Keratinocyte (primary cell): Measurements from ENCODE around the gene CLPX. TPM values are rescaled to one million over a fixed set of nuclear protein-coding genes. Genes with fewer than 3 reads are reported as not detected.
A peak's percentile ranks its signal among the peaks of the same experiment; 100 is the strongest.
"Not testable (repeated sequence)": the region's sequence is repeated elsewhere in the genome, so short reads cannot be mapped to it uniquely, and the experiment has no call there.

Experiments used
- DNase-seq: peaks from one replicate; pipeline ENCODE4 v3.0.0-alpha.2; 2011; ENCODE audit warnings: low read depth, missing footprints, low spot score
- FAIRE-seq: peaks from 2 replicates; lab custom pipeline; 2011; peaks lifted over from hg19 to GRCh38; lab: Jason Lieb, UNC
- H2AFZ ChIP-seq: 2 replicates; pipeline ENCODE4 v1.6.0; 2012; ENCODE audit warnings: low read length, control low read depth, inconsistent platforms; ENCODE audit not compliant: control insufficient read depth
- H3K27ac ChIP-seq: 2 replicates; pipeline ENCODE4 v1.5.1; 2011; ENCODE audit warnings: low read length; ENCODE audit not compliant: control insufficient read depth, insufficient read depth
- H3K27me3 ChIP-seq: 3 replicates; pipeline ENCODE4 v1.6.0; 2011; ENCODE audit warnings: low read length; ENCODE audit not compliant: control insufficient read depth, insufficient read depth; ENCODE audit errors: extremely low read depth
- H3K36me3 ChIP-seq, 2 experiments: 2 replicates in 1 of 2; 3 replicates in 1 of 2; pipeline ENCODE4 v1.5.1; 2011; ENCODE audit warnings: low read length in 2 of 2, mild to moderate bottlenecking in 1 of 2; ENCODE audit not compliant: control insufficient read depth in 2 of 2, insufficient read depth in 2 of 2; ENCODE audit errors: extremely low read depth in 1 of 2
- H3K4me1 ChIP-seq: 3 replicates; pipeline ENCODE4 v1.5.1; 2011; ENCODE audit warnings: low read length; ENCODE audit not compliant: control insufficient read depth, insufficient read depth; ENCODE audit errors: extremely low read depth
- H3K4me2 ChIP-seq: 3 replicates; pipeline ENCODE4 v1.6.0; 2011; ENCODE audit warnings: low read depth, low read length; ENCODE audit not compliant: control insufficient read depth, insufficient read depth; ENCODE audit errors: extremely low read depth
- H3K4me3 ChIP-seq, 3 experiments: fragments of 200-600 bp in 1 of 3; sonication (generic) in 1 of 3; 2 replicates in 2 of 3; 3 replicates in 1 of 3; pipeline ENCODE4 v1.5.1; 2011 to 2016; ENCODE audit warnings: low read length in 3 of 3, mild to moderate bottlenecking in 3 of 3, control low read depth in 2 of 3, inconsistent platforms in 1 of 3, low read depth in 1 of 3, mixed read lengths in 1 of 3, mixed run types in 1 of 3, moderate library complexity in 1 of 3; ENCODE audit not compliant: control insufficient read depth in 2 of 3, insufficient read depth in 2 of 3; ENCODE audit errors: extremely low read depth in 1 of 3
- H3K79me2 ChIP-seq: 2 replicates; pipeline ENCODE4 v1.6.0; 2012; ENCODE audit warnings: low read length; ENCODE audit not compliant: control insufficient read depth, insufficient read depth
- H3K9ac ChIP-seq: 3 replicates; pipeline ENCODE4 v1.6.0; 2011; ENCODE audit warnings: low read length; ENCODE audit not compliant: control insufficient read depth, insufficient read depth; ENCODE audit errors: extremely low read depth
- H3K9me1 ChIP-seq: 3 replicates; pipeline ENCODE4 v1.6.0; 2011; ENCODE audit warnings: low read length; ENCODE audit not compliant: control insufficient read depth, insufficient read depth; ENCODE audit errors: extremely low read depth
- H3K9me3 ChIP-seq: 2 replicates; pipeline ENCODE4 v1.5.1; 2012; ENCODE audit warnings: low read depth, low read length; ENCODE audit not compliant: control insufficient read depth
- H4K20me1 ChIP-seq: 3 replicates; pipeline ENCODE4 v1.6.0; 2011; ENCODE audit warnings: low read length; ENCODE audit not compliant: control insufficient read depth, insufficient read depth; ENCODE audit errors: extremely low read depth
- EZH2 ChIP-seq: IDR thresholded peaks from one replicate; pipeline ENCODE4 v1.6.1; 2012; ENCODE audit warnings: inconsistent platforms, mild to moderate bottlenecking, low read length, moderate library complexity
- dilution Hi-C: fragments of 300-500 bp; cut with MboI; formaldehyde crosslinking; loops from one replicate; pipeline ENCODE4 v1.7.0; 2020; ENCODE audit warnings: low sequenced_read_pairs; ENCODE audit not compliant: extremely low pct_ligation_motif_present
- polyA plus RNA-seq, 5 experiments: library from polyadenylated mRNA; depleted of rRNA in 3 of 5; stranded (reverse) in 3 of 5; stranded (forward) in 1 of 5; unstranded in 1 of 5; fragments of >200 nt; gene quantifications; 1 replicate in 1 of 5; 2 replicates in 3 of 5; 3 replicates in 1 of 5; pipeline versions ENCODE4 v1.2.1 to v1.2.3, GENCODE V29; 2011 to 2012; ENCODE audit warnings: missing spikeins in 2 of 5, low read depth in 1 of 5, low replicate concordance in 1 of 5
- TF ChIP-seq, protein P1 (sequence below), 3 experiments: IDR thresholded peaks in 1 of 3; conservative IDR thresholded peaks in 1 of 3; optimal IDR thresholded peaks in 1 of 3; 2 replicates in 2 of 3; 3 replicates in 1 of 3; pipeline versions ENCODE3 to v1.5.1; 2011; ENCODE audit warnings: low read length in 3 of 3, mild to moderate bottlenecking in 3 of 3, moderate library complexity in 2 of 3, control low read depth in 1 of 3, inconsistent platforms in 1 of 3; ENCODE audit not compliant: insufficient read depth in 2 of 3; ENCODE audit errors: extremely low read depth in 1 of 3

Gene CLPX
- polyA plus RNA-seq, 1 donor (not counting 4 experiments of a cell fraction or from before 2014, with no cell fraction given): 51.5 TPM

DNA sequence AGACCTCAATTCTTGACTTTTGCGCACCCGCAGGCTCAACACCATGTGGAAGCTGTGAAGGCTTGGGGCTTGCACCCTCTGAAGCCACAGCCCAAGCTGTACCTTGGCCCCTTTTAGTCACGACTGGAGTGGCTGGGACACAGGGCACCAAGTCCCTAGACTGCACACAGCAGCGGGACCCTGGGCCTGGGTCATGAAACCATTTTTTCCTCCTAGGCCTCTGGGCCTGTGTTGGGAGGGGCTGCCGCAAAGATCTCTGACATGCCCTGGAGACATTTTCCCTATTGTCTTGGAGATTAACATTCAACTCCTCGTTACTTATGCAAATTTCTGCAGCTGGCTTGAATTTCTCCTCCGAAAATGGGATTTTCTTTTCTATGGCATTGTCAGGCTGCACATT lies 48.1 kb downstream of the CLPX start:
- H3K9ac ChIP-seq, H3K27me3 ChIP-seq, dilution Hi-C loops, H3K27ac ChIP-seq, H3K79me2 ChIP-seq, H3K36me3 ChIP-seq, H4K20me1 ChIP-seq, FAIRE-seq, H2AFZ ChIP-seq, DNase-seq, H3K4me1 ChIP-seq, H3K4me3 ChIP-seq, H3K9me3 ChIP-seq, H3K4me2 ChIP-seq, H3K9me1 ChIP-seq: not testable (repeated sequence)

DNA sequence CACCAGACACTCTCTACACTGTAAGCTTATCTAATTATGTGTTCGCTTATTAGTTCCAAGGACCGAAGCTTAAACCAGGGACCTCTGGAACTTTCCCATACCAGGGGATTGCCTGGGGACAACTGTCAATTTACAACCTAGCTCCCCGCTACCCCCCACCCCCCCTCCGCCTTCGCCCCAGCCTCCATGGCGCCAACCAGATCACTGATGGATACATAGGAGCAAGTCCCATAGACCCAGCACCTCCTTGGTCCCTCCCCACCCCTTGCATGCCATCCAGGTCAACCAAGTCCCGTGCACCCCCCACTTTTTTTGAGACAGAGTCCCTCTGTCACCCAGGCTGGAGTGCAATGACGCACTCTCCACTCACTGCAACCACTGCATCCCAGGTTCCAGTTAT lies 50.6 kb downstream of the CLPX start:
- Histone ChIP-seq H3K36me3 (peaks cover 6 to 10% of the 10 kb centered on the region in 2 experiments), H3K4me3 (peak overlapping the region in 1 of 3 experiments; percentile 77), H2AFZ (no peak overlapping the region), H3K9ac (no peak overlapping the region), H3K9me3 (no peaks in the 10 kb centered on the region), H4K20me1 (no peaks in the 10 kb centered on the region), H3K4me1 (peaks cover 9% of the 10 kb centered on the region), H3K27ac (no peak overlapping the region), H3K79me2 (peaks cover 22% of the 10 kb centered on the region), H3K4me2 (peak overlapping the region; percentile 93), H3K27me3 (no peaks in the 10 kb centered on the region), H3K9me1 (no peaks in the 10 kb centered on the region)
- DNase-seq: no peak
- no peak for TF ChIP-seq EZH2
- TF ChIP-seq, protein P1, sequence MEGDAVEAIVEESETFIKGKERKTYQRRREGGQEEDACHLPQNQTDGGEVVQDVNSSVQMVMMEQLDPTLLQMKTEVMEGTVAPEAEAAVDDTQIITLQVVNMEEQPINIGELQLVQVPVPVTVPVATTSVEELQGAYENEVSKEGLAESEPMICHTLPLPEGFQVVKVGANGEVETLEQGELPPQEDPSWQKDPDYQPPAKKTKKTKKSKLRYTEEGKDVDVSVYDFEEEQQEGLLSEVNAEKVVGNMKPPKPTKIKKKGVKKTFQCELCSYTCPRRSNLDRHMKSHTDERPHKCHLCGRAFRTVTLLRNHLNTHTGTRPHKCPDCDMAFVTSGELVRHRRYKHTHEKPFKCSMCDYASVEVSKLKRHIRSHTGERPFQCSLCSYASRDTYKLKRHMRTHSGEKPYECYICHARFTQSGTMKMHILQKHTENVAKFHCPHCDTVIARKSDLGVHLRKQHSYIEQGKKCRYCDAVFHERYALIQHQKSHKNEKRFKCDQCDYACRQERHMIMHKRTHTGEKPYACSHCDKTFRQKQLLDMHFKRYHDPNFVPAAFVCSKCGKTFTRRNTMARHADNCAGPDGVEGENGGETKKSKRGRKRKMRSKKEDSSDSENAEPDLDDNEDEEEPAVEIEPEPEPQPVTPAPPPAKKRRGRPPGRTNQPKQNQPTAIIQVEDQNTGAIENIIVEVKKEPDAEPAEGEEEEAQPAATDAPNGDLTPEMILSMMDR (optimal IDR thresholded peaks at IDR 0.05 in 1 of 3, IDR thresholded peaks at IDR 0.05 in 1 of 3, conservative IDR thresholded peaks at IDR 0.05 in 1 of 3; ENCODE audit: extremely low read depth in 1 of 3, insufficient read depth in 2 of 3, low read length in 3 of 3): no peak
- dilution Hi-C loops: no loop called here
- no peak for FAIRE-seq
